GM12865 (cell line): Measurements from ENCODE around the gene CWF19L1.
"Not testable (repeated sequence)": the region's sequence is repeated elsewhere in the genome, so short reads cannot be mapped to it uniquely, and the experiment has no call there.

ENCODE experiments used
- DNase-seq: peaks from one replicate; pipeline ENCODE4 v3.0.0; 2010; ENCODE audit warnings: low read depth
- H3K4me3 ChIP-seq: 2 replicates; pipeline ENCODE4 v1.5.1; 2011; ENCODE audit warnings: mild to moderate bottlenecking, low read depth, low read length, control low read depth
- TF ChIP-seq, protein P1 (sequence below): IDR thresholded peaks from 2 replicates; pipeline ENCODE4 v1.5.1; 2011; ENCODE audit warnings: low read length, control low read depth, low read depth, inconsistent platforms; ENCODE audit not compliant: insufficient read depth; ENCODE audit errors: missing control alignments

CWF19L1 gene

GRCh38 chr10:100287756-100288155 is 20.3 kb upstream of the CWF19L1 start:
- no peak overlapping the region for H3K4me3 ChIP-seq
- TF ChIP-seq, protein P1, sequence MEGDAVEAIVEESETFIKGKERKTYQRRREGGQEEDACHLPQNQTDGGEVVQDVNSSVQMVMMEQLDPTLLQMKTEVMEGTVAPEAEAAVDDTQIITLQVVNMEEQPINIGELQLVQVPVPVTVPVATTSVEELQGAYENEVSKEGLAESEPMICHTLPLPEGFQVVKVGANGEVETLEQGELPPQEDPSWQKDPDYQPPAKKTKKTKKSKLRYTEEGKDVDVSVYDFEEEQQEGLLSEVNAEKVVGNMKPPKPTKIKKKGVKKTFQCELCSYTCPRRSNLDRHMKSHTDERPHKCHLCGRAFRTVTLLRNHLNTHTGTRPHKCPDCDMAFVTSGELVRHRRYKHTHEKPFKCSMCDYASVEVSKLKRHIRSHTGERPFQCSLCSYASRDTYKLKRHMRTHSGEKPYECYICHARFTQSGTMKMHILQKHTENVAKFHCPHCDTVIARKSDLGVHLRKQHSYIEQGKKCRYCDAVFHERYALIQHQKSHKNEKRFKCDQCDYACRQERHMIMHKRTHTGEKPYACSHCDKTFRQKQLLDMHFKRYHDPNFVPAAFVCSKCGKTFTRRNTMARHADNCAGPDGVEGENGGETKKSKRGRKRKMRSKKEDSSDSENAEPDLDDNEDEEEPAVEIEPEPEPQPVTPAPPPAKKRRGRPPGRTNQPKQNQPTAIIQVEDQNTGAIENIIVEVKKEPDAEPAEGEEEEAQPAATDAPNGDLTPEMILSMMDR = no peak
- no peak for DNase-seq

DNA sequence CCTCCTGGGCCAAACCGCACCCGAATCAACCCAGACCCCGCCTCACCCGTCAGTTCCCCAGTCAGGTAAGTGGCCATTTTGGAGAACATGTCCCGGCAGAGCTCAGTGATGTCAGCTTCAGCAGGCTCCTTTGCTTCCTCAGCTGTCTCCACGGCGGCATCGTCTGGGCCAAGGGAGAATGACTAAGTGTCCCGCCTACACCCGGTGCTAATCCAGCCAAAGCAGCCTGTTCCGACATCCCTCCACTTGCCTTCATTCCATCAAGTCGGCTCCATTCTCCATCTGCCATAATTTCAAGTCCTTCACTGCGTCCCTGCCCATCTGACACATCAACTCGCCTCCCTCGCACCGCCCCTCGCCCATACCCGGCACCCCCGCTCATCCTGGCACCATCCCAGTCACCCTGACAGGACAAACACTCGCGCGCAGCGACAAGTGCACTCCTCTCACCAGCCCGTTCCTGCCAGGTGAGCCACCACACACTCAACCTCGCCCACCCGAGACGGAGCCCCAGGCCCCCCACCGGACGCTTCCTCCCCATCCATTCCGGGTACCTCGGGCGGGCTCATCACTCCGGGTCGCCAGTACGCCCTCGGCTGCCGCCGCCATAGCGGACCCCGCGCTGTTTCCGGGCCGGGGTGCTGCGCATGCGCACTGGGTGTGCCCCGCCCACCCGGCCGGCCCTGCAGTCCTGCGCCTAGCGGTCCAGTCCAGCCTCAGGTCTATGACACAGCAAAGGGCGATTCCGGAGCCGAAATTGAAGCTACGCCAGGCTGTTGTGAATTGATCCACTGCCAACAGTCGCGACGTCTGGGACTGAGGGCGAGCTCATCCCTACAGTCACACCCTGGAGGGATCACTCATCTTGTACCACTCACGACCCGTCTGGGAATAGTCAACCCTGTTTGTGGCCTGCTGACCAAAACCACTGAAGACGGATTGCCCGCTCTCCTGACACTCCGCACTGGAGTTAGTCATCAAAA is 18.9 kb upstream of the CWF19L1 start, which contains the start of gene BLOC1S2:
Gene BLOC1S2 (minus strand): TSS at position 630 of the 983 bp plus-strand sequence. CDS start 21 bp downstream, at position 609.
- TF ChIP-seq, protein P1 = no peak
- DNase-seq = peak; percentile 91
- peak within 1 kb of the TSS; percentile 81 for H3K4me3 ChIP-seq

- not testable (repeated sequence) for DNase-seq
- peak overlapping the region; percentile 81 for H3K4me3 ChIP-seq
These were observed 17.9 kb upstream of the CWF19L1 start for GRCh38 chr10:100285326-100285725.

GRCh38 chr10:100282907-100283306 is 15.5 kb upstream of the CWF19L1 start:
- no peak overlapping the region for H3K4me3 ChIP-seq
- DNase-seq = no peak
- TF ChIP-seq, protein P1 = no peak

- not testable (repeated sequence) for DNase-seq, H3K4me3 ChIP-seq
These were observed 9.5 kb upstream of the CWF19L1 start for GRCh38 chr10:100276971-100277370.

DNA sequence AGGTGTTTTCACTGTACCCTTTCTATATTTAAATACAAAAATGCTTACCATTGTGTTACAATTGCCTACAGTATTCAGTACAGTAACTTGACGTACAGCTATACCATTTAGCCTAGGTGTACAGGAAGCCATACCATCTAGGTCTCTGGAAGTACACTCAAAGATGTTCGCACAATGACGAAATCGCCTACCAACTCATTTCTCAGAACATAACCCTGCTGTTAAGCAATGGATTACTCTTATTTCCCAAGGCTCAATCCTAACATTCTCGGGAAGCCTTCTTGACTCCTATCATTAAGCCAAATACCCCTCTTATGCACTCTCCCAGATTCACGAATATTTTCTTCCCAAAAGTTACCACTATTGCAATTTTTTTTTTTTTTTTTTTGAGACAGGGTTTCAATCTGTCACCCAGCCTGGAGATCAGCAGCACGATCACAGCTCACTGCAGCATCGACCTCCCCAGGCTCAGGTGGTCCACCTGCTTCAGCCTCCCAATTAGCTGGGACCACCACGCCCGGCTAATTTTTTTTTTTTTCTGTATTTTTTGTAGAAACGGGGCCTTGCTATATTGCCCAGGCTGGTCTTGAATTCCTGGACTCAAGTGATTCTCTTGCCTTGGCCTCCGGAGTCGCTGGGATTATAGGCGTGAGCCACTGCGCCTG is 1.5 kb downstream of the CWF19L1 start:
- TF ChIP-seq, protein P1 = no peak
- no peak for DNase-seq
- H3K4me3 ChIP-seq = peak overlapping the region; percentile 100

DNA sequence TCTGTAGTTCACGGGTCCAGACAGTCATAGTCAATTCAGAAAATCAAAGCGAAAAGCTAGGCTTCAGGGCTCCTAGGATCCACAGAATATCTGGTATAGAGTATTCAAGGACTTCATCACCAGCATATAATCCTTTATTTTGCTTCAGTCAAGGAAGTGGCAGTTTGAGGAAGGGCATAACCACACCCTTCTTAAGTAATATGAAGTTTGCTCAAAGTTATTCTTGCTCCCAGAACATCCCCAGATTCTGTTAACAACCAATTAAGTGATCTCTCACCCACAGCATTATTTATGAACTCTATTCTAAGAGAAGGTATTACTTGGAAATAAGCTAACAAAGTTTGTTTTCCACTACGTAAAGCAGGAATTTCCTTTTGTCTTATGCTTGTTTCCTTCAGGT is 13.2 kb downstream of the CWF19L1 start:
- DNase-seq = no peak
- TF ChIP-seq, protein P1 = no peak
- H3K4me3 ChIP-seq = no peak overlapping the region
